ENCODE results near the gene TLDC2.

DNA sequence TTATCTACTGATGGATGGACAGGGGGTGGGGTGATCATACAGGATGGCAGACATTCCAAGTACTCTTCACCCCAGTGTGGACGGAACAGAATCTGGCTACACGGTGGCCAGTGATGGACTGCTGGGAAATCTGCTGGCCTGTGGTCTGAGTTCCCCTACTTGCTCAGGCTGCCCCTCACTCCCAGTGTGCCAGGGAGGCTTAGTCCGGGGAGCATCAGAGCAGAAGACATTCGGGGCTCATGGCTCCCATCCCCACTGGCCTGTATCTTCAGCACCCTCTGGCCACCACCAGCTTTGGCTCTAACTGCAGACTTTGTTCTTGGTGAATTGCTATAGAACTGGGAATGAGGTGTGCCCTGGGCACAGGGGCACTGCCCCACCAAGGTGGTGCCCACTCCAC is 15.3 kb downstream of the TLDC2 start:
- TF ChIP-seq POLR2A (IDR thresholded peaks at IDR 0.05; ENCODE audit: low read depth, low read length) (no peak), POLR2AphosphoS5 (IDR thresholded peaks at IDR 0.05; ENCODE audit: low read depth, low read length) (no peak), POU2F2 (IDR thresholded peaks at IDR 0.05; ENCODE audit: low read depth, low read length) (no peak), TAF1 (IDR thresholded peaks at IDR 0.05; ENCODE audit: low read depth, low read length) (no peak), SPI1 (IDR thresholded peaks at IDR 0.05; ENCODE audit: low read depth, low read length) (no peak)

All from GM12891 (cell line).